OCI-LY7 (cell line): ENCODE results near the gene PTCD3. TPM values are rescaled to one million over a fixed set of nuclear protein-coding genes. Genes with fewer than 3 reads are reported as not detected.

Source experiments
- BruUV-seq: library from RNA; stranded (reverse); fragments of 400-500 nt; replicated peaks from 2 replicates; lab custom pipeline; 2021; lab: Mats Ljungman, UMichigan
- CTCF ChIA-PET: fragments of 300-600 bp; sonication (Branson Sonifier 250); formaldehyde crosslinking; loops from one replicate; lab custom pipeline; 2022; ENCODE audit warnings: antibody characterized with exemption; ENCODE audit not compliant: unreplicated experiment; lab: Charles Lee
- POLR2A ChIA-PET: fragments of 300-600 bp; sonication (Branson Sonifier 250); formaldehyde crosslinking; loops from one replicate; lab custom pipeline; 2022; ENCODE audit warnings: antibody characterized with exemption; lab: Charles Lee
- DNase-seq: peaks from one replicate; pipeline ENCODE4 v3.0.0-alpha.2; 2015; ENCODE audit warnings: low spot score
- H2AFZ ChIP-seq: fragments of 200-600 bp; sonication (generic), shearing (Covaris generic); 2 replicates; pipeline ENCODE4 v1.6.1; 2014; ENCODE audit warnings: mild to moderate bottlenecking, antibody characterized with exemption, low read length, moderate library complexity
- H3K27ac ChIP-seq: fragments of 200-600 bp; sonication (generic); 2 replicates; pipeline ENCODE4 v1.5.1; 2014; ENCODE audit warnings: mixed run types, low read depth, mild to moderate bottlenecking, moderate library complexity, low read length, inconsistent platforms; ENCODE audit not compliant: poor library complexity, severe bottlenecking
- H3K36me3 ChIP-seq: fragments of 200-600 bp; sonication (generic); 2 replicates; pipeline ENCODE4 v1.6.1; 2014; ENCODE audit warnings: mild to moderate bottlenecking, antibody characterized with exemption, low read length, moderate library complexity, mixed read lengths; ENCODE audit not compliant: insufficient read depth
- H3K4me1 ChIP-seq: fragments of 200-600 bp; sonication (generic); 2 replicates; pipeline ENCODE4 v1.5.1; 2014; ENCODE audit warnings: mild to moderate bottlenecking, low read length; ENCODE audit not compliant: insufficient read depth, poor library complexity, severe bottlenecking
- H3K4me2 ChIP-seq: fragments of 200-600 bp; sonication (generic); 2 replicates; pipeline ENCODE4 v1.6.1; 2014; ENCODE audit warnings: mild to moderate bottlenecking, low read length
- H3K4me3 ChIP-seq: fragments of 200-600 bp; sonication (generic); 2 replicates; pipeline ENCODE4 v1.5.1; 2014; ENCODE audit warnings: mild to moderate bottlenecking, low read depth, low read length; ENCODE audit not compliant: poor library complexity, severe bottlenecking
- H3K79me2 ChIP-seq: fragments of 200-600 bp; sonication (generic); 2 replicates; pipeline ENCODE4 v1.6.1; 2016; ENCODE audit warnings: low read depth, mild to moderate bottlenecking, low read length, moderate library complexity, mixed read lengths; ENCODE audit not compliant: insufficient read depth
- H3K9me2 ChIP-seq: fragments of 200-600 bp; sonication (generic); 2 replicates; pipeline ENCODE4 v1.6.1; 2016; ENCODE audit warnings: mild to moderate bottlenecking, low read length, mixed read lengths; ENCODE audit not compliant: insufficient read depth
- H3K9me3 ChIP-seq: fragments of 200-600 bp; sonication (generic); 2 replicates; pipeline ENCODE4 v1.6.1; 2014; ENCODE audit warnings: mild to moderate bottlenecking, mixed run types, low read length, mixed read lengths
- H4K20me1 ChIP-seq: fragments of 200-600 bp; sonication (generic); 2 replicates; pipeline ENCODE4 v1.6.1; 2014; ENCODE audit warnings: mild to moderate bottlenecking, antibody characterized with exemption, low read length, moderate library complexity, mixed read lengths; ENCODE audit not compliant: insufficient read depth
- EZH2phosphoT487 ChIP-seq: fragments of 200-600 bp; sonication (generic); IDR thresholded peaks from 2 replicates; pipeline ENCODE4 v1.6.1; 2018; ENCODE audit warnings: low read depth, borderline replicate concordance, mild to moderate bottlenecking, mixed run types, antibody characterized with exemption, low read length, moderate library complexity, mixed read lengths
- intact Hi-C: fragments of 100-400 bp; cut with micrococcal nuclease; formaldehyde crosslinking; loops from one replicate; pipeline ENCODE4 v1.10.0; 2022; ENCODE audit not compliant: unreplicated experiment
- total RNA-seq, 2 experiments: library from RNA; depleted of rRNA in 1 of 2; stranded (reverse); fragments of >200 nt in 1 of 2; shearing (Covaris generic) in 1 of 2; gene quantifications; 2 replicates each; pipeline ENCODE4 v1.2.3, GENCODE V29; 2014 to 2022
- TF ChIP-seq, protein P1 (sequence below): fragments of 200-600 bp; sonication (generic); conservative IDR thresholded peaks from 2 replicates; pipeline ENCODE4 v1.5.1; 2014; ENCODE audit warnings: mild to moderate bottlenecking, antibody characterized with exemption, low read length, moderate library complexity, mixed read lengths

Gene PTCD3
- total RNA-seq, 2 experiments from 2014 or later = 152 to 215 TPM

DNA sequence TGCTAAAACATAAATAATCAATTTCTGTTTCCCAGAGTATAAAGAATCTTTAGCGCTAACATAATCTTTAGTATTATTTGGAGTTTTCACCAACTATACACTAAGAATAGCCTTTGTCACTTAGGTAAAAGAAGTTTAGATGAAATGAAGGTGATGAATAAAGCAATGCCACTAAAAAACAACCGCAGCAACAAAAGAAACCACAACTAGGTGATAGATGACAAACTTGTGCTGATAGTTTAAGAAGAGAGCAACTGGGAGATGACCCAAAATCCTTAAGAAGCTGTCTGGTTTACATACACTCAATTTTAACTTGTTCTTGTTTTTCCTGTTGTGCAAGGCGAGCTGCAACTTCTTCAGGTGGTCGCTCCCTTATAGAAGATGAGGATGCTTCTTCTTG is 64.4 kb downstream of the PTCD3 start:
- Histone ChIP-seq H3K79me2 (peaks cover 19% of the 10 kb centered on the region; the same call in 1 of the 2 replicates), H3K4me2 (no peak overlapping the region), H3K9me2 (no peaks in the 10 kb centered on the region), H3K9me3 (no peaks in the 10 kb centered on the region), H2AFZ (no peak overlapping the region), H3K4me3 (no peak overlapping the region), H4K20me1 (peaks cover 12% of the 10 kb centered on the region; the same call in 1 of the 2 replicates), H3K4me1 (peaks cover 12% of the 10 kb centered on the region), H3K36me3 (peaks cover 94% of the 10 kb centered on the region), H3K27ac (no peak overlapping the region)
- POLR2A ChIA-PET = interaction anchor here (0.6 to 0.7 kb wide), 2 partner anchors 37 to 779 kb away, joined by 3 to 4 read pairs; no protein-coding TSS in a partner anchor
- BruUV-seq = no TSS peak
- no peak for DNase-seq
- no peak for TF ChIP-seq EZH2phosphoT487
- TF ChIP-seq, protein P1, sequence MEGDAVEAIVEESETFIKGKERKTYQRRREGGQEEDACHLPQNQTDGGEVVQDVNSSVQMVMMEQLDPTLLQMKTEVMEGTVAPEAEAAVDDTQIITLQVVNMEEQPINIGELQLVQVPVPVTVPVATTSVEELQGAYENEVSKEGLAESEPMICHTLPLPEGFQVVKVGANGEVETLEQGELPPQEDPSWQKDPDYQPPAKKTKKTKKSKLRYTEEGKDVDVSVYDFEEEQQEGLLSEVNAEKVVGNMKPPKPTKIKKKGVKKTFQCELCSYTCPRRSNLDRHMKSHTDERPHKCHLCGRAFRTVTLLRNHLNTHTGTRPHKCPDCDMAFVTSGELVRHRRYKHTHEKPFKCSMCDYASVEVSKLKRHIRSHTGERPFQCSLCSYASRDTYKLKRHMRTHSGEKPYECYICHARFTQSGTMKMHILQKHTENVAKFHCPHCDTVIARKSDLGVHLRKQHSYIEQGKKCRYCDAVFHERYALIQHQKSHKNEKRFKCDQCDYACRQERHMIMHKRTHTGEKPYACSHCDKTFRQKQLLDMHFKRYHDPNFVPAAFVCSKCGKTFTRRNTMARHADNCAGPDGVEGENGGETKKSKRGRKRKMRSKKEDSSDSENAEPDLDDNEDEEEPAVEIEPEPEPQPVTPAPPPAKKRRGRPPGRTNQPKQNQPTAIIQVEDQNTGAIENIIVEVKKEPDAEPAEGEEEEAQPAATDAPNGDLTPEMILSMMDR = no peak
- CTCF ChIA-PET = no interaction called here
- intact Hi-C loops = no loop called here

DNA sequence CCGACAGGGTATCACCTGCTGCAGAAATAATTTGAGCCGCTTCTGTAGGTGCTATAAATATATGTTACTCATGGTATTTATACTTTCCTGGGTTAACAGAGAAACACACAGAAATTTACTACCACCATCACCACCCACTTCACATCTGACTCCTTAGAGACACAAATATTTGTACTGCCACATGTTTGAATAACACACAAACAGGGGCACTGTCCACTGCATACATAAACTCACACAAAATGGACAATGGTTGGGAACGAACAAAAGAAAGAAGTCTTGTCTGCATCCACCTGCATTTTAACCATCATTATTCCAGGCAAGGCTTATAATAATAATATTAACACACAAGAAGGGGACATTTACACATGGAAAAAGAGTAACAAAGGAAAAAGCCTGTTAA is 65.3 kb downstream of the PTCD3 start:
- TSS peak; percentile 10 for BruUV-seq
- peaks cover 12% of the 10 kb centered on the region for H3K4me1 ChIP-seq
- ChIA-PET POLR2A (no interaction called here), CTCF (no interaction called here)
- intact Hi-C loops = no loop called here
- H3K36me3 ChIP-seq = peaks cover 95% of the 10 kb centered on the region
- H2AFZ ChIP-seq = no peak overlapping the region
- no peak overlapping the region for H3K4me3 ChIP-seq
- no peak overlapping the region for H3K4me2 ChIP-seq
- no peak for DNase-seq
- peaks cover 12% of the 10 kb centered on the region; the same call in 1 of the 2 replicates for H4K20me1 ChIP-seq
- no peaks in the 10 kb centered on the region for H3K9me3 ChIP-seq
- no peaks in the 10 kb centered on the region for H3K9me2 ChIP-seq
- H3K27ac ChIP-seq = no peak overlapping the region
- H3K79me2 ChIP-seq = peaks cover 28% of the 10 kb centered on the region; the same call in 1 of the 2 replicates
- TF ChIP-seq, protein P1 = no peak
- no peak for TF ChIP-seq EZH2phosphoT487

DNA sequence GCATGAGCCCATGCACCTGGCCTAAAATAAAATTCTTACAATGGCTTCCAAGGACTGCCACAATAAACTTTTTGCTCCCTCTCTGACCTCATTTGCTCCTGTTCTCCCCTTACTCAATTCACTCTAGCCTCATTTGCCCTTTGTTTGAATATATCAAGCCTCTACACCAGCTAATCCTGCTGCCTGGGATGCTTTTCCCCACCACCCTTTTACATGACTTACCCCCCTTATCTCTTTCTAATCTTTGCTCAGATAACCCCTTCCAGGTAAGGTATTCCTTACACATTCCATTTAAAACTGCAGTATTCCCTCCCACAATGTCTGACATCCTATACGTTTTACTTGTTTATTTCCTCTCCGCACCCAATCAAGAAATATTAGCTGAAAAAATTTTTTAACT is 66.6 kb downstream of the PTCD3 start:
- H3K4me1 ChIP-seq = peaks cover 12% of the 10 kb centered on the region
- H3K27ac ChIP-seq = no peak overlapping the region
- H3K4me3 ChIP-seq = no peak overlapping the region
- H3K4me2 ChIP-seq = no peak overlapping the region
- H2AFZ ChIP-seq = no peak overlapping the region
- peaks cover 96% of the 10 kb centered on the region for H3K36me3 ChIP-seq
- H3K9me2 ChIP-seq = no peaks in the 10 kb centered on the region
- no peaks in the 10 kb centered on the region for H3K9me3 ChIP-seq
- BruUV-seq = no TSS peak
- CTCF ChIA-PET = no interaction called here
- POLR2A ChIA-PET = interaction anchor here (0.7 kb wide), 1 partner anchor 382 kb away, joined by 3 read pairs; no protein-coding TSS in a partner anchor
- H3K79me2 ChIP-seq = peaks cover 35% of the 10 kb centered on the region; the same call in 1 of the 2 replicates
- peaks cover 12% of the 10 kb centered on the region; the same call in 1 of the 2 replicates for H4K20me1 ChIP-seq
- TF ChIP-seq, protein P1 = no peak
- no peak for TF ChIP-seq EZH2phosphoT487
- no peak for DNase-seq
- intact Hi-C loops = no loop called here
